ENCODE results near the gene GPHN. TPM values are rescaled to one million over a fixed set of nuclear protein-coding genes. Genes with fewer than 3 reads are reported as not detected.
"Not testable (repeated sequence)": the region's sequence is repeated elsewhere in the genome, so short reads cannot be mapped to it uniquely, and the experiment has no call there.

GPHN gene
- total RNA-seq, 1 experiment from 2014 or later, result 23.4 TPM

DNA sequence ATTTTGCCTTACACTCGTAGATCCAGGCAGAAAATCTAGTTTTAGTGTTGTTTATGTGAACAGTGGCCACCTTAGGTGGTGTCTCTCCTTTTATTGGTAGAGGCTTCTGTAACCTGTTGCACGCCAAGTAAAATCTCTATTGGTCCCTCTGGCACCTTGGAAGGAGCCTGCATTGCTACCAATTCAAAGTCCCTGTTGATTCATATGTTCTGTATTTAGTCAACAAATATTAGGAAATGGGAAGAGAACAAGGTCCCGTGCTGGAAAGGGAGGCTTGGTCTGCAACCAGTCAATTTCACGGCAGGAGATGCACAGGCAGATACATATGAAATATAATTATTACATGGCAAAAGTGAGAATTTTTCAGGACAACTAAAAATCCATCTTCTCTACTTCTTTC, 6.4 kb upstream of the GPHN start:
- no peak overlapping the region for H3K4me2 ChIP-seq (ENCODE audit: low read length)
- H3K9ac ChIP-seq (ENCODE audit: low read length), result no peak overlapping the region
- intact Hi-C loops (cut with micrococcal nuclease), result no loop called here
- CTCF ChIA-PET, result no interaction called here
- no peaks in the 10 kb centered on the region for H3K9me2 ChIP-seq (replicated peaks; ENCODE audit: low read length)
- peaks cover 6% of the 10 kb centered on the region for H3K79me2 ChIP-seq (ENCODE audit: low read length)
- H3K9me3 ChIP-seq (ENCODE audit: low read length), result no peaks in the 10 kb centered on the region
- H2AFZ ChIP-seq (ENCODE audit: low read length), result no peak overlapping the region
- H3K27me3 ChIP-seq (ENCODE audit: low read length), result no peaks in the 10 kb centered on the region
- ATAC-seq (no peak), DNase-seq (no peak)
- no peaks in the 10 kb centered on the region for H3K36me3 ChIP-seq (ENCODE audit: low read depth, low read length)
- no TSS peak for BruUV-seq (replicated peaks)
- H3K4me1 ChIP-seq (ENCODE audit: insufficient read depth, low read length), result peaks cover 4% of the 10 kb centered on the region; the same call in 1 of the 2 replicates
- TF ChIP-seq EZH2phosphoT487 (IDR thresholded peaks at IDR 0.05; ENCODE audit: borderline replicate concordance, low read length) (no peak), EZH2 (IDR thresholded peaks at IDR 0.05; ENCODE audit: low read length, unreplicated experiment) (no peak)
- TF ChIP-seq, protein P1, sequence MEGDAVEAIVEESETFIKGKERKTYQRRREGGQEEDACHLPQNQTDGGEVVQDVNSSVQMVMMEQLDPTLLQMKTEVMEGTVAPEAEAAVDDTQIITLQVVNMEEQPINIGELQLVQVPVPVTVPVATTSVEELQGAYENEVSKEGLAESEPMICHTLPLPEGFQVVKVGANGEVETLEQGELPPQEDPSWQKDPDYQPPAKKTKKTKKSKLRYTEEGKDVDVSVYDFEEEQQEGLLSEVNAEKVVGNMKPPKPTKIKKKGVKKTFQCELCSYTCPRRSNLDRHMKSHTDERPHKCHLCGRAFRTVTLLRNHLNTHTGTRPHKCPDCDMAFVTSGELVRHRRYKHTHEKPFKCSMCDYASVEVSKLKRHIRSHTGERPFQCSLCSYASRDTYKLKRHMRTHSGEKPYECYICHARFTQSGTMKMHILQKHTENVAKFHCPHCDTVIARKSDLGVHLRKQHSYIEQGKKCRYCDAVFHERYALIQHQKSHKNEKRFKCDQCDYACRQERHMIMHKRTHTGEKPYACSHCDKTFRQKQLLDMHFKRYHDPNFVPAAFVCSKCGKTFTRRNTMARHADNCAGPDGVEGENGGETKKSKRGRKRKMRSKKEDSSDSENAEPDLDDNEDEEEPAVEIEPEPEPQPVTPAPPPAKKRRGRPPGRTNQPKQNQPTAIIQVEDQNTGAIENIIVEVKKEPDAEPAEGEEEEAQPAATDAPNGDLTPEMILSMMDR (conservative IDR thresholded peaks at IDR 0.05; ENCODE audit: low read depth, low read length), result no peak
- H3K4me3 ChIP-seq (ENCODE audit: low read length), result no peak overlapping the region
- H3F3A ChIP-seq (ENCODE audit: low read length, unreplicated experiment), result no peaks in the 10 kb centered on the region
- H3K27ac ChIP-seq (ENCODE audit: low read length), result no peak overlapping the region
- POLR2A ChIA-PET (ENCODE audit: unreplicated experiment), result no interaction called here
- H4K20me1 ChIP-seq (ENCODE audit: low read length), result no peaks in the 10 kb centered on the region

DNA sequence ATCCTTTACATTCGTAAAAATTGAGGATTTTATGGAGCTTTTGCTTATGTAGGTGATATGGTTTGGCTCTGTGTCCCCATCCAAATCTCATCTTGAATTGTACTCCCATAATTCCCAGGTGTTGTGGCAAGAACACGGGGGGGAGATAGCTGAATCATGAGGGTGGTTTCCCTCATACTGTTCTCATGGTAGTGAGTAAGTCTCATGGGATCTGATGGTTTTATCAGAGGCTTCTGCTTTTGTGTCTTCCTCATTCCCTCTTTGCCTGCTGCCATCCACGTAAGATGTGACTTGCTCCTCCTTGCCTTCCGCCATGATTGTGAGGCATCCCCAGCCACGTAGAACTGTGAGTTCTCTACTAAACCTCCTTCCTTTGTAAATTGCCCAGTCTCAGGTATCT, 5.1 kb upstream of the GPHN start:
- ATAC-seq; H3K9me2 ChIP-seq (replicated peaks; ENCODE audit: low read length); H3K9me3 ChIP-seq (ENCODE audit: low read length); H3K9ac ChIP-seq (ENCODE audit: low read length); CTCF ChIA-PET; H3K79me2 ChIP-seq (ENCODE audit: low read length); BruUV-seq (replicated peaks); H3F3A ChIP-seq (ENCODE audit: low read length, unreplicated experiment); H3K27me3 ChIP-seq (ENCODE audit: low read length); H3K4me2 ChIP-seq (ENCODE audit: low read length); H2AFZ ChIP-seq (ENCODE audit: low read length); intact Hi-C loops (cut with micrococcal nuclease); H3K4me1 ChIP-seq (ENCODE audit: insufficient read depth, low read length); POLR2A ChIA-PET (ENCODE audit: unreplicated experiment); DNase-seq; H3K4me3 ChIP-seq (ENCODE audit: low read length); H3K36me3 ChIP-seq (ENCODE audit: low read depth, low read length); H3K27ac ChIP-seq (ENCODE audit: low read length); H4K20me1 ChIP-seq (ENCODE audit: low read length): not testable (repeated sequence)

DNA sequence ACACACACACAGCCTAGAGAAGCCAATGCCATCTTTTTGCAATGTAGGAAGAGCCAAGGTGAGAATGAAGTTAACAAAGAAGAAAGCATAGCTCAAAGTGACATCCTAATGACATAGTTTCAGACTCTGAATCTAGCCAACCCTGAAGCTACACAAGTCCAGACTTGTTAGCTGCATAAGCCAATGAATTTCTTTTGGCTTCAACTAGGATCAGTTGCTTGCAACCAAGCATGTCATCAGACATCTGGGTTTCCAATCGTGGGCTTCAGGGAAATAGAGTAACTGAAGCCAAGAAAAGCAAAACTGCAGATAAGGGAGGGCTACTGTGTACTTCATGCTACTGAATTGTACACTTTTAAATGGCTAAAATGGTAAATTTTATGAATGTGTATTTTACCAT, 4.4 kb upstream of the GPHN start:
- ATAC-seq (no peak), DNase-seq (no peak)
- Histone ChIP-seq H3F3A (ENCODE audit: low read length, unreplicated experiment) (no peaks in the 10 kb centered on the region), H4K20me1 (ENCODE audit: low read length) (no peaks in the 10 kb centered on the region), H3K9me2 (replicated peaks; ENCODE audit: low read length) (no peaks in the 10 kb centered on the region), H3K4me3 (ENCODE audit: low read length) (no peak overlapping the region), H3K36me3 (ENCODE audit: low read depth, low read length) (no peaks in the 10 kb centered on the region), H3K4me2 (ENCODE audit: low read length) (no peak overlapping the region), H3K79me2 (ENCODE audit: low read length) (peaks cover 11% of the 10 kb centered on the region), H3K27me3 (ENCODE audit: low read length) (no peaks in the 10 kb centered on the region), H3K27ac (ENCODE audit: low read length) (no peak overlapping the region), H3K4me1 (ENCODE audit: insufficient read depth, low read length) (peaks cover 9% of the 10 kb centered on the region; the same call in 1 of the 2 replicates), H3K9me3 (ENCODE audit: low read length) (no peaks in the 10 kb centered on the region), H3K9ac (ENCODE audit: low read length) (no peak overlapping the region), H2AFZ (ENCODE audit: low read length) (no peak overlapping the region)
- intact Hi-C loops (cut with micrococcal nuclease), result no loop called here
- ChIA-PET POLR2A (ENCODE audit: unreplicated experiment) (no interaction called here), CTCF (no interaction called here)
- TF ChIP-seq, protein P1 (conservative IDR thresholded peaks at IDR 0.05; ENCODE audit: low read depth, low read length), result no peak
- TF ChIP-seq EZH2phosphoT487 (IDR thresholded peaks at IDR 0.05; ENCODE audit: borderline replicate concordance, low read length), result no peak
- no peak for TF ChIP-seq EZH2 (IDR thresholded peaks at IDR 0.05; ENCODE audit: low read length, unreplicated experiment)
- no TSS peak for BruUV-seq (replicated peaks)

All from PC-3 (cell line).